Tibial artery (tissue), 4 donors: ENCODE measurements around the gene TSPAN18.
A peak's percentile ranks its signal among the peaks of the same experiment; 100 is the strongest.

Experiments used
- DNase-seq, 2 donors: peaks; one replicate each; pipeline ENCODE4 v3.0.0-alpha.2; 2019
- H3K27ac ChIP-seq, 2 donors: fragments of 200-600 bp; sonication (generic) in 1 of 2; 1 replicate in 1 of 2; 2 replicates in 1 of 2; pipeline ENCODE4 v1.5.1; 2018 to 2019; ENCODE audit warnings: mild to moderate bottlenecking in 1 of 2
- H3K27me3 ChIP-seq, 2 donors: fragments of 200-600 bp; sonication (generic) in 1 of 2; one replicate each; pipeline versions ENCODE4 v1.5.1 to v1.6.0; 2016 to 2019
- H3K36me3 ChIP-seq, 3 donors: fragments of 200-600 bp; sonication (generic) in 2 of 3; one replicate each; pipeline ENCODE4 v1.5.1; 2016 to 2019; ENCODE audit warnings: mild to moderate bottlenecking in 2 of 3
- H3K4me1 ChIP-seq, 4 donors: fragments of 200-600 bp; sonication (generic) in 2 of 4; 1 replicate in 3 of 4; 2 replicates in 1 of 4; pipeline ENCODE4 v1.5.1; 2016 to 2019
- H3K4me3 ChIP-seq, 2 donors: fragments of 200-600 bp; sonication (generic) in 1 of 2; 1 replicate in 1 of 2; 2 replicates in 1 of 2; pipeline ENCODE4 v1.5.1; 2018 to 2019; ENCODE audit warnings: mild to moderate bottlenecking in 2 of 2
- H3K9me3 ChIP-seq, 3 donors: fragments of 200-600 bp; sonication (generic) in 1 of 3; one replicate each; pipeline ENCODE4 v1.5.1; 2016 to 2019
- intact Hi-C: fragments of 100-400 bp; cut with DNase I; formaldehyde crosslinking; loops from one replicate; pipeline ENCODE4 v1.15.0; 2023; ENCODE audit warnings: low total_unique reads
- TF ChIP-seq, protein P1 (sequence below), 2 experiments: fragments of 200-600 bp in 1 of 2; fragments of 450-650 bp in 1 of 2; IDR thresholded peaks; one replicate each; pipeline ENCODE4 v1.5.1; 2017 to 2019; ENCODE audit warnings: antibody characterized with exemption in 2 of 2, mild to moderate bottlenecking in 1 of 2, moderate library complexity in 1 of 2

TSPAN18 gene

GRCh38 chr11:44832452-44832851, 105.7 kb downstream of the TSPAN18 start:
- no peak overlapping the region for H3K27ac ChIP-seq
- TF ChIP-seq, protein P1, sequence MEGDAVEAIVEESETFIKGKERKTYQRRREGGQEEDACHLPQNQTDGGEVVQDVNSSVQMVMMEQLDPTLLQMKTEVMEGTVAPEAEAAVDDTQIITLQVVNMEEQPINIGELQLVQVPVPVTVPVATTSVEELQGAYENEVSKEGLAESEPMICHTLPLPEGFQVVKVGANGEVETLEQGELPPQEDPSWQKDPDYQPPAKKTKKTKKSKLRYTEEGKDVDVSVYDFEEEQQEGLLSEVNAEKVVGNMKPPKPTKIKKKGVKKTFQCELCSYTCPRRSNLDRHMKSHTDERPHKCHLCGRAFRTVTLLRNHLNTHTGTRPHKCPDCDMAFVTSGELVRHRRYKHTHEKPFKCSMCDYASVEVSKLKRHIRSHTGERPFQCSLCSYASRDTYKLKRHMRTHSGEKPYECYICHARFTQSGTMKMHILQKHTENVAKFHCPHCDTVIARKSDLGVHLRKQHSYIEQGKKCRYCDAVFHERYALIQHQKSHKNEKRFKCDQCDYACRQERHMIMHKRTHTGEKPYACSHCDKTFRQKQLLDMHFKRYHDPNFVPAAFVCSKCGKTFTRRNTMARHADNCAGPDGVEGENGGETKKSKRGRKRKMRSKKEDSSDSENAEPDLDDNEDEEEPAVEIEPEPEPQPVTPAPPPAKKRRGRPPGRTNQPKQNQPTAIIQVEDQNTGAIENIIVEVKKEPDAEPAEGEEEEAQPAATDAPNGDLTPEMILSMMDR (IDR thresholded peaks at IDR 0.05), result no peak
- H3K9me3 ChIP-seq, result no peaks in the 10 kb centered on the region
- intact Hi-C loops, result no loop called here
- H3K27me3 ChIP-seq, result no peaks in the 10 kb centered on the region
- H3K36me3 ChIP-seq, result no peaks in the 10 kb centered on the region
- DNase-seq, result no peak
- H3K4me1 ChIP-seq, result peaks cover 0 to 10% (median 7%) of the 10 kb centered on the region in 4 donors
- H3K4me3 ChIP-seq, result no peak overlapping the region

DNA sequence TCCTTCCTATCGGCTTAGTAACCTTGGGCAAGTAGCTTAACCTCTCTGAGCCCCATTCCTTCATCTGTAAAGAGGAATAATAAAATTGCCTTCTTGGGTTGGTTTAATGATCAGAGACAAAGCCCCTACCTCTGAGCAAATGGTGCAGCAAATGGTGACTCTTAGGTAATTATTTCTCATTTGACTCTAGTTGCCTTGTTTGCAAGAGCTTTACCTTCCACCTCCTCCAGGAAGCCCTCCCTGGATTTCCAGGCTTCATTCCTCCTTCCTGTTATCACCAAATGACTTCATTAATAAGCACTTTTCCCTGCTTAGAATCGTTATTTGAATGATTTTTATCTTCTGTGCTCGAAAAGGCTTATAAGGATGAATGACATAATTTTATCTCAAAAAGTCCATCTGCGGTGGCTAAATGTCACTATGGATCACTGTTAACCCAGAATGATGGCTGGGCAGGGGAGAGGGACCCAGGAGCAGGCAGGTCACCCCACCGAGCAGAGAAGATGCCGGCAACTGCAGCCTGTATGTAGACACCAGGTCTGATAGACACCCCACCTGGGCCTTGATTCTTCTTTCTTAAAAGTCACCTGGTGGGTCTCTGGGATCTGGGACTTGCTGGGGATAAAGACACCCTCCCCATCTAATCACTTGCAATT, 106.6 kb downstream of the TSPAN18 start:
- Histone ChIP-seq H3K4me3 (no peak overlapping the region), H3K27me3 (no peaks in the 10 kb centered on the region), H3K4me1 (peaks cover 0 to 10% (median 7%) of the 10 kb centered on the region in 4 donors), H3K9me3 (no peaks in the 10 kb centered on the region), H3K27ac (no peak overlapping the region), H3K36me3 (no peaks in the 10 kb centered on the region)
- TF ChIP-seq, protein P1 (IDR thresholded peaks at IDR 0.05), result no peak
- intact Hi-C loops, result no loop called here
- DNase-seq, result no peak

DNA sequence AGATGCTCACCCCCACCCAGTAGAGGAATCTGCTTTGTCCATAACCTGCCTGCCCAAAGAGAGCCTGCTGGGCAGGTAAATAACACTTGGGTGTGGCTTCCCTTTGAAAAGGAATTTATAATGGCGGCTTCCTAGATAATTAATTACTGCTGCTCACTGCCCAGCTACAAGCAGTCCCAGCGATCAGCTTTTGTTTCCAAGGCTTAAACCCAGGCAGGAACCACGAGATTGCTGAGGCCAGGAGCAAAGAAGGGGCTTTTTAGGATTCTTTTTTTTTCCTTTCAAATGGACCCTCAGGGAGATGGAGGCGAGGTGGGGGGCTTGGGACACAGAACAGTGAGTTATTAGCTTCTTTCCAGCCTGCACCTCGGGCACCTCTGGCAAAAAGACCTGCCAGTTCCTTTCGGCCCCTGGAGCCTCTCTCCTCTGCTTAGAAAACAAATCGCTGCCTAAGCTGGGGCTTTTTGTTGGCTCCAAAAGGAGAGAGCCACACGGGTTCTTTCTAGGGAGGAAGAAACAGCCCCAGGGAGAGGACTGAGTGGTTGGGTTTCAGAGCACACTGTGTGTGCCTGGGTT, 107.2 kb downstream of the TSPAN18 start:
- TF ChIP-seq, protein P1 (IDR thresholded peaks at IDR 0.05), result no peak
- Histone ChIP-seq H3K4me1 (peaks cover 0 to 10% (median 7%) of the 10 kb centered on the region in 4 donors), H3K9me3 (no peaks in the 10 kb centered on the region), H3K27ac (no peak overlapping the region), H3K4me3 (no peak overlapping the region), H3K27me3 (no peaks in the 10 kb centered on the region), H3K36me3 (no peaks in the 10 kb centered on the region)
- intact Hi-C loops, result no loop called here
- no peak for DNase-seq

DNA sequence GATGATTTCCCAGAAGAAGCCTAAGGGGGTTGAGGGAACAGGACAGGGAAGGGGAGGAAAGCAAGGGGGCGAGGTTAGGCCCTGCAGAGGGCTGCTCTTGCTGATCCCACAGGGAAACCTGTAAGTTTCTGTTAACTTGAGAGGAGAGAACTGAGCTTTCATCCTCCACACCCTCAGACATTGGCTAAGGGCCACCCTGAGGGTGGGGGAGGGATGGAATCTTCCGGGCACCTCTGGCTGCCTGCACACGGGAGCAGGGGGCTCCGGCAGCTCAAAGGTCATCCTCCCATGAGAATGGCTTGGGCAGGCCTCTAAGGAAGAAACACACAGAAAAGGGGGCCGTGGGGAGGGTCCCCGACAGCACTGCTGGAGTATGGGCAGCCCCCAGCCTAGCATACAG, 108.1 kb downstream of the TSPAN18 start:
- H3K4me3 ChIP-seq, result no peak overlapping the region
- peaks cover 0 to 10% (median 7%) of the 10 kb centered on the region in 4 donors for H3K4me1 ChIP-seq
- peak overlapping the region in 1 of 2 donors; percentile 6 for H3K27ac ChIP-seq
- no peaks in the 10 kb centered on the region for H3K9me3 ChIP-seq
- H3K27me3 ChIP-seq, result no peaks in the 10 kb centered on the region
- no peak for DNase-seq
- TF ChIP-seq, protein P1 (IDR thresholded peaks at IDR 0.05), result no peak
- no peaks in the 10 kb centered on the region for H3K36me3 ChIP-seq
- intact Hi-C loops, result no loop called here

GRCh38 chr11:44835296-44835695, 108.5 kb downstream of the TSPAN18 start:
- Histone ChIP-seq H3K4me1 (peaks cover 0 to 10% (median 7%) of the 10 kb centered on the region in 4 donors), H3K36me3 (no peaks in the 10 kb centered on the region), H3K4me3 (no peak overlapping the region), H3K9me3 (no peaks in the 10 kb centered on the region), H3K27ac (no peak overlapping the region), H3K27me3 (no peaks in the 10 kb centered on the region)
- TF ChIP-seq, protein P1 (IDR thresholded peaks at IDR 0.05), result no peak
- no peak for DNase-seq
- intact Hi-C loops, result no loop called here
